GM13977 (cell line): ENCODE measurements around the gene ACACA.

Source experiments
- DNase-seq: peaks from one replicate; pipeline ENCODE4 v3.0.0; 2012; ENCODE audit warnings: low spot score
- in situ Hi-C: fragments of 300-500 bp; cut with MboI; formaldehyde crosslinking; loops from one replicate; pipeline ENCODE4 v1.12.0; 2022; ENCODE audit warnings: low sequenced_read_pairs, low pct_unique_long_range_greater_than_20kb, mixed read lengths, inconsistent platforms; ENCODE audit not compliant: unreplicated experiment
- TF ChIP-seq, protein P1 (sequence below): IDR thresholded peaks from 2 replicates; pipeline ENCODE4 v1.5.1; 2012; ENCODE audit warnings: mild to moderate bottlenecking, control low read depth; ENCODE audit not compliant: insufficient read depth; ENCODE audit errors: extremely low read depth, missing control alignments

The ACACA gene

DNA sequence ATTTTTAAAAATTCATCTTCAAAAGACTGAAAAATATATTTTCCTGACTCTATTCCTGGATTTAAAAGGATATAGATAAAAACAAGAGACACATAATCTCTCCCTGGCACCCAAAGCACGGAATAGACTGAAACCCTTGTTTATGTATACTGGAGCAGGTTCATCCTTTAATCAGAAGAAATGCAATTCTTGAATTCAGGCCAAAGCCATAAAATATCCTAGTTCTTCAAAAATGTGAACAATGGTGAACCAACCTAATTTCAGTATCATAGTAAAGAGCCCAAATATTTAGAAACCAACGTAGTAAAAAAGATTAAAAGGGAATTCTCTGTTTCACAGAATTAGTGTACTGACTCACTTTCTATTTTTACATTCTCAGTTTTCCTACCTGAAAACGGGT is 219.4 kb downstream of the ACACA start:
- no peak for DNase-seq
- TF ChIP-seq, protein P1, sequence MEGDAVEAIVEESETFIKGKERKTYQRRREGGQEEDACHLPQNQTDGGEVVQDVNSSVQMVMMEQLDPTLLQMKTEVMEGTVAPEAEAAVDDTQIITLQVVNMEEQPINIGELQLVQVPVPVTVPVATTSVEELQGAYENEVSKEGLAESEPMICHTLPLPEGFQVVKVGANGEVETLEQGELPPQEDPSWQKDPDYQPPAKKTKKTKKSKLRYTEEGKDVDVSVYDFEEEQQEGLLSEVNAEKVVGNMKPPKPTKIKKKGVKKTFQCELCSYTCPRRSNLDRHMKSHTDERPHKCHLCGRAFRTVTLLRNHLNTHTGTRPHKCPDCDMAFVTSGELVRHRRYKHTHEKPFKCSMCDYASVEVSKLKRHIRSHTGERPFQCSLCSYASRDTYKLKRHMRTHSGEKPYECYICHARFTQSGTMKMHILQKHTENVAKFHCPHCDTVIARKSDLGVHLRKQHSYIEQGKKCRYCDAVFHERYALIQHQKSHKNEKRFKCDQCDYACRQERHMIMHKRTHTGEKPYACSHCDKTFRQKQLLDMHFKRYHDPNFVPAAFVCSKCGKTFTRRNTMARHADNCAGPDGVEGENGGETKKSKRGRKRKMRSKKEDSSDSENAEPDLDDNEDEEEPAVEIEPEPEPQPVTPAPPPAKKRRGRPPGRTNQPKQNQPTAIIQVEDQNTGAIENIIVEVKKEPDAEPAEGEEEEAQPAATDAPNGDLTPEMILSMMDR: no peak
- in situ Hi-C loops: no loop called here

- DNase-seq: no peak
- TF ChIP-seq, protein P1: no peak
- in situ Hi-C loops: no loop called here
Observed at GRCh38 chr17:37182786-37183465, 223.7 kb downstream of the ACACA start.

DNA sequence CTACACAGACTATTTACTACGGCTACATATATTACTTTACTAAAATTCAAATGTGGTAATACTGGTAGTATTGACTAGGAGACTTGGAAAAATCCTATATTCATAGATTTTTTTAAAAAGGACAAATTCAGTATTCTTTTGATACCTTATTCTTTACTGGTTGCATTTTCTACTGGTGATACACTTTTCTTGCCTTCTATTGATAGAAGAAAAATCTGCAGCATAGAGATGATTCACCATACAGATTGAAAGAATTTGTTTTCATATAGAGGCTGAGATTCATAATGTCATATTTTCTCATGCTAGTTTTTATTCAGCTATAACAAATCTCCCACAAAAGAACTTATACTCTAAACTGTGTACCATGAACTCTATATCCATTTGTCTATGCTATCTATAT is 226.3 kb downstream of the ACACA start:
- in situ Hi-C loops: no loop called here
- TF ChIP-seq, protein P1: no peak
- no peak for DNase-seq

DNA sequence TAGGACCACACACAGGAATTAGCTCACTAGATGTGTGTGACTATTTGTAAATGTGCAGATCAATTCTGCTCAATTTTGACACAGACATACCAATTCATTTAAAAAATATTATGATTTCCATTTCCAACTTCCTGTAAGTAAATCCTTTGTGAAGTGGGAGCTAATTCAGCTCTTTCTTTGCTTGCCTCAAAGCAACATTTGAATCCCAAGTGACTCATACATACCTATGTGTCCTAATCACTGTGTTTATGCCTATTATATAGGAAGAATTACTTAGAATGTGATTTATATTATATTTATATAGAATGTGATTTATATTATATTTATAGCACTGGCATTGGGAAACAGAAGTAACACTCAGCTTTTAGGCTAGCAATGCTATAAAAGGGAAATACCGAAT is 226.7 kb downstream of the ACACA start:
- DNase-seq: no peak
- in situ Hi-C loops: no loop called here
- TF ChIP-seq, protein P1: no peak

DNA sequence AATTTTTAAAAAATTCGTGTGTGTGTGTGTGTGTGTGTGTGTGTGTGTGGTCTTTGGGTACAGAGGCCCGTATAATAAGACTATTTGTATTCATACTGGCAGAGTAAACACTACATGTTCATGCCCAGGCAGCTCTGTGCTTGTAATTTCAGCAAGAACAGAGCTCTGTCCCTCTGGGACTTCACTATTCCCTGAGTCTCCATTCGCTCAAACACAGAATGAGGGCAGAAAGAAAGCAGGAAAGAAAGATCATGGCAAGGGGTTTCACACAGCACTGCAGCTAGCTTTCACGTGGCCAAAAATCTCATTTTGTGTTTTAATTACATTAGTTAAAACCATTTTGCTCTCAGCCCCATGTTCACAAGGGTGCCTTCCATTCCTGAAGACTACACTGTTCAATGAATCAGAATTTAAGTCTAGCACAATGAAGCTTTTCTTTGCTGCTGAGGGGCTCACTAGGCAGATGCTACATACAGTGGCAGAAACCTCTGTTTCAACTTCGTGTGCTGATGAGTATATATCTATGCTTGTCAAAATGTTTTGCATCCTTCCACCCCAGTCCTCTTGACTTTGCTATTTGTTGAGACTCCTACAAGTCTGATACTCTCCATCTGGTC is 229.3 kb downstream of the ACACA start:
- no peak for DNase-seq
- TF ChIP-seq, protein P1: no peak
- in situ Hi-C loops: no loop called here

DNA sequence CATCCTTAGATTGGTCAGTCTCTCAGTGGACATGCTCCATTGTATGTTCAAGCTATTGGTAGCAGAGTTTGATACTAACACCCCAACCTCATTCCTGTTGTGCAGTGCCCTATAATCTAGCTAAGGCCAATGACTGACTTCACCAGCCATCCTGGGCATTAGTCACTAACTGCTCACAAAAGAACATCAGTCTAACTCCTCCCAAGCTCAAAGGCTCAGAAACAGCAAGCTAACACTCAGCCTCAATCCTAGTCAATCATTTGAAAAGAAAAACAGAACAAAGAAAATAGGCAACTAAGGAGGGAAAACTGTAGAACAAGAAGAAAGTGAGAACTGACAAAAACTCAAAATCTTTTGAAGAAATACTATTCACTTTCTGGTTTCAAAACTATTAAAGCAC is 229.9 kb downstream of the ACACA start:
- in situ Hi-C loops: no loop called here
- DNase-seq: no peak
- TF ChIP-seq, protein P1: no peak
